Cardiac muscle cell (in vitro differentiated cells and primary cell): Measurements from ENCODE around the gene HOXD9. TPM values are rescaled to one million over a fixed set of nuclear protein-coding genes. Genes with fewer than 3 reads are reported as not detected.

Experiments
- DNase-seq, 2 donors: peaks; one replicate each; pipeline versions ENCODE4 v3.0.0 to v3.0.0-alpha.2; 2010 to 2017; ENCODE audit warnings: low read depth in 1 of 2, low spot score in 1 of 2
- H3K27ac ChIP-seq: fragments of 200-600 bp; sonication (generic); 2 replicates; pipeline ENCODE4 v1.5.1; 2016
- H3K27me3 ChIP-seq: fragments of 200-600 bp; sonication (generic); 2 replicates; pipeline ENCODE4 v1.6.0; 2016; ENCODE audit warnings: control low read depth
- H3K36me3 ChIP-seq: fragments of 200-600 bp; sonication (generic); 2 replicates; pipeline ENCODE4 v1.5.1; 2016; ENCODE audit warnings: control low read depth
- H3K4me1 ChIP-seq: fragments of 200-600 bp; sonication (generic); 2 replicates; pipeline ENCODE4 v1.8.1; 2017; ENCODE audit warnings: low read depth, mild to moderate bottlenecking, mixed run types
- H3K4me3 ChIP-seq: fragments of 200-600 bp; sonication (generic); 2 replicates; pipeline ENCODE4 v1.5.1; 2016; ENCODE audit warnings: mild to moderate bottlenecking
- H3K9me3 ChIP-seq: fragments of 200-600 bp; sonication (generic); 2 replicates; pipeline ENCODE4 v1.5.1; 2017; ENCODE audit warnings: low read depth, mild to moderate bottlenecking, control low read depth
- polyA plus RNA-seq: library from polyadenylated mRNA; unstranded; fragments of >200 nt; fragmentation: Nextera tagmentation; extraction: Ambion mirVana; gene quantifications from 2 replicates; pipeline ENCODE4 v1.2.1, GENCODE V29; 2016
- total RNA-seq: library from RNA; depleted of rRNA; stranded (reverse); fragments of >200 nt; gene quantifications from 2 replicates; pipeline ENCODE4 v1.2.3, GENCODE V29; 2016
- TF ChIP-seq, protein P1 (sequence below): IDR thresholded peaks from 2 replicates; pipeline ENCODE4 v1.5.1; 2012; ENCODE audit warnings: low read depth, mild to moderate bottlenecking, low read length

HOXD9 gene
- total and polyA plus RNA-seq, 2 experiments from 2014 or later, result not detected

DNA sequence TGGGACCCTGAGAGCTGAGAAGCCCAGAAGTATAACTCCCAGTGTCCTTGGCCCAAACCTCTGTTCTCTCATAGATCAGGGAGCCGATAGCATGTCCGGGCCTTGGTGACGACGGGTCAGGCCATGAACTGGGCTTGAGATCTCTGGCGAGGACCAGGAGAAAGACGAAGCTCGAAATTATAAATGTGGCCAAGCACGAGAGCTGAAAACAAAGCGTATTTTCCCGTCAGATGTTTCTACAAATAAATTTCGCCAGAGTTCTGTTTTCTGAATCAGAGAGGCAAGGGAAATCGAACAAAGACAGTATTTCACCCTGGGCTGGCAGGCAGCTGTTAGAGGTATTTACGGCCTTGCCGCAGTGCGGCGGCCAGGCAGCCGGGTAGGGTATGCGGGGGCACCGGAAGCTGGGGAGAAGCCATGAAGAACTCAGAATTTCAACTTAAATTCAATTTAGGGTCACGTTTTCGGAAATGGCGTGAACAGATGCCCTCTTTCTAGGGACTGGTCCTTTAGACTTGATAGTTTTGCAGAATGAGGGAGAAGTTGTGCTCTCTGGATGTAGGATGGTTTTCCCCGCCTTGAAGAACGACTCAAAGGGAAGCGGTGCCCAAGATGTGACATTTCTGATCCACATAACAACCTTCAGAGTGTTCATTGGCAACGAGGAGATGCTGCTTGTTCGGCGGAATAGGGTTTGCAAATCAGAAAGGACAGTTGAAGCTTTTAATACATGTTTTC is 16.6 kb downstream of the HOXD9 start:
- Histone ChIP-seq H3K27me3 (peaks cover 100% of the 10 kb centered on the region), H3K27ac (no peak overlapping the region), H3K4me1 (no peaks in the 10 kb centered on the region), H3K4me3 (no peak overlapping the region), H3K36me3 (no peaks in the 10 kb centered on the region), H3K9me3 (no peaks in the 10 kb centered on the region)
- DNase-seq, result no peak
- TF ChIP-seq, protein P1, sequence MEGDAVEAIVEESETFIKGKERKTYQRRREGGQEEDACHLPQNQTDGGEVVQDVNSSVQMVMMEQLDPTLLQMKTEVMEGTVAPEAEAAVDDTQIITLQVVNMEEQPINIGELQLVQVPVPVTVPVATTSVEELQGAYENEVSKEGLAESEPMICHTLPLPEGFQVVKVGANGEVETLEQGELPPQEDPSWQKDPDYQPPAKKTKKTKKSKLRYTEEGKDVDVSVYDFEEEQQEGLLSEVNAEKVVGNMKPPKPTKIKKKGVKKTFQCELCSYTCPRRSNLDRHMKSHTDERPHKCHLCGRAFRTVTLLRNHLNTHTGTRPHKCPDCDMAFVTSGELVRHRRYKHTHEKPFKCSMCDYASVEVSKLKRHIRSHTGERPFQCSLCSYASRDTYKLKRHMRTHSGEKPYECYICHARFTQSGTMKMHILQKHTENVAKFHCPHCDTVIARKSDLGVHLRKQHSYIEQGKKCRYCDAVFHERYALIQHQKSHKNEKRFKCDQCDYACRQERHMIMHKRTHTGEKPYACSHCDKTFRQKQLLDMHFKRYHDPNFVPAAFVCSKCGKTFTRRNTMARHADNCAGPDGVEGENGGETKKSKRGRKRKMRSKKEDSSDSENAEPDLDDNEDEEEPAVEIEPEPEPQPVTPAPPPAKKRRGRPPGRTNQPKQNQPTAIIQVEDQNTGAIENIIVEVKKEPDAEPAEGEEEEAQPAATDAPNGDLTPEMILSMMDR, result no peak

DNA sequence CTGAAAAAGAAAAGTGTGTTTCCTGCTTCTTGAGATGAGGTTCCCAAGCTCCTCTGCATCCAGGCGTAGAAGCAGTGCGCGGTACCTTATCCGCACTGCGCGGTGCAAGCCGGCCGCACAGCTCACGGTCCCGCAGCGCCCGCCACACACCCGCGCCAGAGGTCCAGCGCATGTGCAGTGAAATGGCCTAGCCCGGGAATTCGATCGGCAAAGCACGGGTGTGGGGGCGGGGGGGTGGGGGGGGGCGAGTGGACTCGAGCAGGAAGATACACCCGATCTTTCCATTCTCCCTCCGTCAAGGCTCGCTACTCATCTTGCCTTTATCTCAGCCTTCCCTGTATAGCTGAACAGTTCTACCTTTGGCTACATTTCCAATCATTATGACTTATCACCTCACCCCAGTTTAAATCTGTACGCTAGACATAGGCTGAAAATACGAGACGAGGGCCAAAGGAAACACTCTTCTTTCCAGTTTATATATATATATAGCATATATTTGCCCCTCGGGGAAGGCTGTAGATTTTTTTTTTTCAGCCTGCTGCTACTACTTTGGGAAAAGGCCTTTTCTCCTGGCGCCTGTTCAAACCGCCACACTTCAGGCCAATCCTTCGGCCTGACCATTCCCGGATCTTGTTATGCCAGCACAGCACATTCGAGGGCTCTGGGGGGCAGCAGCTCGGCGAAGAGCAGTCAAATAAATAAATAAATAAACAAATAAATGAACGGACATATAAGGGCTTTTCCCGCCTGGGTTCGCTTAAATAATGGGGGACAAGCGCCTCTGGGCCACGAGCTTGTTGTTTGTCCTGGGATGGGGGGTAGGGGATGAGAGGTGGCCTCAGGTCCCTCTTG is 17.4 kb downstream of the HOXD9 start:
- Histone ChIP-seq H3K27me3 (peaks cover 100% of the 10 kb centered on the region), H3K4me3 (peak overlapping the region; percentile 47), H3K36me3 (no peaks in the 10 kb centered on the region), H3K27ac (no peak overlapping the region), H3K9me3 (no peaks in the 10 kb centered on the region), H3K4me1 (no peaks in the 10 kb centered on the region)
- TF ChIP-seq, protein P1, result no peak
- DNase-seq, result peak in 1 of 2 donors; percentile 28

DNA sequence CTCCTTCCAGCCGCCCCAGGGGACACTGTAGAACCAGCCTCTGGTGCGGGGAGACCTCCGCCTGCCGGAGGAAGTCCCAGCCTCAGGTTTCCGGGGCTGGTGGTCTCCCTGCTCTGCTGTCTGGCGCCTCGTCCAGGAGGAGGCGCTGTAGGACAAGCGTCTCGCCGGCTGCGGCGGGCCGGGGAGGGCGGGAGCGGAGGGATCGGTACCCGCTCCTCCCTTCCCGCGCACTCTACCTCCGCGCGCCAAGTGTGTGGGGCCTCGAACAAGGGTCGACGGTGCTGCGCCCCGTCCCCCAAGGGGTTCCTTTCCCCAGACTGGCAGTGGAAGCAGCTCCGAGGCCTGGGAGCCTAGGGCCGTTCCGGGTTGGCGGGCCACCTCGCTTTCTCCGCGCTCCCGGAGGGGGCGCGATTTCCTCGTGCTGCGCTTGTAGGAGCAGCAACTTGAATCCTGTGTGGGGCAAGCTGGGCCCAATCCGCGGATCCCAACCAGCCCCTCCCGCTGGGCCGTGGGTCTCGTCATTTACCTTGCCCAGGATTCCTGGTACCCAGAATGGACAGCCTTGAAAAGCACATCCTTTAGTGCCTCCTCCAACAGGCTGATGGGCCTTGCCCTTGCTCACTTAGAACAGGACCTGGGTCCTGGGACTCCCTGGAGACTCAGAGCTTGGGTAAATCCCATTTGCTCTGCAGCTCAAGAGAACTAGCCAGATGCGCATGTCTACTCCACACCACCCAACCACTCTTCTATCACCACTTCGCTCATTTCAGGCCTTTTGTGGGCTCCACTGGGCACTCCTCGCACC is 18.2 kb downstream of the HOXD9 start:
- Histone ChIP-seq H3K27ac (no peak overlapping the region), H3K4me3 (peak overlapping the region; percentile 47), H3K36me3 (no peaks in the 10 kb centered on the region), H3K4me1 (no peaks in the 10 kb centered on the region), H3K27me3 (peaks cover 100% of the 10 kb centered on the region), H3K9me3 (no peaks in the 10 kb centered on the region)
- TF ChIP-seq, protein P1, result peak; percentile 79
- peak; percentile 78 to 83 for DNase-seq

DNA sequence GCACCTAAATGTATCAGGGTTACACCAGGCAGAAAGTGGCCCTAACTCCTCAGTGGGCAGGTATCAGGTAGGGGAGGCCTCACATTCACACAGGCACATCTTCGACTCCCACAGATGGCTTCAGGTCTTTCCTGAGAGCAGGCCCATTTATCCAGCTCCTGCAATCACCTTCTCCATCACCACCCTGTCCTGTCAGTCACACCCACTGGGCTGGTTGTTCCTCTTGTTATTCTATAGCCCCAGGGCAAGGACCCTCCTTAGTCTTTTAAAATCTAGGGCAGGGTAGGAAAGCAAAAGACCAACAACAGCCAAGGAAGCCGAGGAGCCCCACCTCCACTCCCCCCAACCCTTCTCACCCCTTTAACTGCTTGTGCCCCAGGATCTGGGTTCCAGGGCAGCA is 19.8 kb downstream of the HOXD9 start:
- Histone ChIP-seq H3K4me1 (no peaks in the 10 kb centered on the region), H3K9me3 (no peaks in the 10 kb centered on the region), H3K4me3 (no peak overlapping the region), H3K27me3 (peaks cover 100% of the 10 kb centered on the region), H3K27ac (no peak overlapping the region), H3K36me3 (no peaks in the 10 kb centered on the region)
- TF ChIP-seq, protein P1, result no peak
- DNase-seq, result no peak

DNA sequence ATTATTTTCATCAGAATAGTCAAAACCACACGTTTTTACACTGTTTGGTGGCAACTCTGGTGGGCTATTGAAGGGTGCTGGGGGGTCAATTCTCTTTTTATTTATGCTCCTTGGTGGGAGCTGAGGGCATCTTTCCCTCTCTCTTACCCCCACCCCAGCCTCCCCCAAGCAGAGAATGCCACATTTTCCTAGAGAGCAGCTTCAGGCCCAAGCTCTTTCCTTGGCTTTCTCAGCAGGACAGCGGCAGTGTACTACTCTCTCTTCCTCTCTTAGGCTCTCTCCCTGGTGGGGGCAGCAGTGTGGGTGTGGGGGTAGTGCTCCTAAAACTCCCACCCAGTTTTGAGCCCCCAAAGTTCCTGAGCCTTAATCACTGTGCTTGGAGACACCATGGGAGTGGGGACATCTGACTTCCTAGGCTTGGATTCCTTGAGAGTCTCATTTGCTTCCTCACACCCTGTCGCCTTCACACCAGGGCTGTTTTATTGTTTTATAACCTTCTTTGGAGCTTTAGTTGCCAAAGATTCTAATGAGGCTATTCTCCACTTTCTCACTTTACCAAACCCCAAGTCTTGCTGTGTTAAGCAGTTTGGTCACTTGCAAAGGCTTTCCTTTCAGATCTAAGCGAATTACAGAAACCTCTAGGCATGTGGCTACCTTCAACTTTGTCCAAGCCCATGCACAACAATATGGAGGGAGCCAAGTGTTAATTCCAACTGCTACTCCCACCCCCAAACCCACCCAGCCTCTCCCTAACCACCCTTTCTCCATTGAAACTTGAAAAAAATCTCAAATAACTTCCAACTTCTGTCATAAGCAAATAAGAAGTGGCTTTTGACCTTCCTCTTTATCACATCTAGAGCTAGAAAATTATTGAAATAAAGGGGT is 22.8 kb downstream of the HOXD9 start:
- Histone ChIP-seq H3K36me3 (no peaks in the 10 kb centered on the region), H3K4me3 (no peak overlapping the region), H3K27me3 (peaks cover 100% of the 10 kb centered on the region), H3K4me1 (no peaks in the 10 kb centered on the region), H3K27ac (no peak overlapping the region), H3K9me3 (no peaks in the 10 kb centered on the region)
- DNase-seq, result no peak
- TF ChIP-seq, protein P1, result no peak
